CD14-positive monocyte (primary cell): ENCODE measurements around the gene ANKRD50. TPM values are rescaled to one million over a fixed set of nuclear protein-coding genes. Genes with fewer than 3 reads are reported as not detected.
A peak's percentile ranks its signal among the peaks of the same experiment; 100 is the strongest.

Experiments used
- DNase-seq, 3 donors: peaks; one replicate each; pipeline ENCODE4 v3.0.0-alpha.2; 2011 to 2022
- H2AFZ ChIP-seq: 2 replicates; pipeline ENCODE4 v1.6.0; 2012; ENCODE audit warnings: mild to moderate bottlenecking, low read depth, low read length, inconsistent platforms; ENCODE audit not compliant: insufficient read depth, poor library complexity, severe bottlenecking
- H3K27ac ChIP-seq, 2 donors: 1 replicate in 1 of 2; 2 replicates in 1 of 2; pipeline ENCODE4 v1.5.1; 2012 to 2013; ENCODE audit warnings: low read length in 2 of 2, control low read depth in 1 of 2, inconsistent platforms in 1 of 2, low read depth in 1 of 2, mild to moderate bottlenecking in 1 of 2
- H3K27me3 ChIP-seq, 2 donors: one replicate each; pipeline versions ENCODE4 v1.6.0 to v1.6.1; 2011 to 2013; ENCODE audit warnings: low read length in 2 of 2; ENCODE audit not compliant: control insufficient read depth in 2 of 2, insufficient read depth in 2 of 2
- H3K36me3 ChIP-seq, 2 donors: replicated peaks in 1 of 2; 1 replicate in 1 of 2; 2 replicates in 1 of 2; pipeline versions ENCODE4 v1.5.1 to v1.6.1; 2012 to 2013; ENCODE audit warnings: low read length in 2 of 2, control low read depth in 1 of 2, inconsistent platforms in 1 of 2, mild to moderate bottlenecking in 1 of 2; ENCODE audit not compliant: insufficient read depth in 2 of 2, control insufficient read depth in 1 of 2
- H3K4me1 ChIP-seq, 2 donors: 1 replicate in 1 of 2; 2 replicates in 1 of 2; pipeline versions ENCODE4 v1.5.1 to v1.6.1; 2012 to 2013; ENCODE audit warnings: low read length in 2 of 2, control low read depth in 1 of 2, inconsistent platforms in 1 of 2, mild to moderate bottlenecking in 1 of 2, moderate library complexity in 1 of 2; ENCODE audit not compliant: insufficient read depth in 2 of 2, control insufficient read depth in 1 of 2
- H3K4me2 ChIP-seq: replicated peaks from 2 replicates; pipeline ENCODE3; 2012; ENCODE audit warnings: low read length, moderate library complexity, mild to moderate bottlenecking; ENCODE audit not compliant: poor library complexity, severe bottlenecking; ENCODE audit errors: extremely low read depth
- H3K4me3 ChIP-seq, 3 experiments: fragments of 200-600 bp in 1 of 3; sonication (generic) in 1 of 3; replicated peaks in 1 of 3; 1 replicate in 2 of 3; 2 replicates in 1 of 3; pipeline ENCODE4 v1.5.1; 2011 to 2013; ENCODE audit warnings: low read length in 3 of 3, mild to moderate bottlenecking in 3 of 3, control low read depth in 2 of 3, low read depth in 2 of 3, inconsistent platforms in 1 of 3, moderate library complexity in 1 of 3
- H3K79me2 ChIP-seq: 2 replicates; pipeline ENCODE4 v1.6.0; 2012; ENCODE audit warnings: mild to moderate bottlenecking, control low read depth, inconsistent platforms, low read length, moderate library complexity; ENCODE audit not compliant: insufficient read depth
- H3K9ac ChIP-seq: 2 replicates; pipeline ENCODE4 v1.6.0; 2017; ENCODE audit warnings: low read length, mild to moderate bottlenecking; ENCODE audit not compliant: insufficient read depth, poor library complexity, severe bottlenecking
- H3K9me3 ChIP-seq, 2 donors: replicated peaks in 1 of 2; 1 replicate in 1 of 2; 2 replicates in 1 of 2; pipeline versions ENCODE4 v1.5.1 to v1.6.1; 2012 to 2013; ENCODE audit warnings: low read length in 2 of 2, control low read depth in 1 of 2; ENCODE audit not compliant: control insufficient read depth in 1 of 2, insufficient read depth in 1 of 2
- H4K20me1 ChIP-seq: 2 replicates; pipeline ENCODE4 v1.6.0; 2012; ENCODE audit warnings: mild to moderate bottlenecking, low read length, control low read depth, moderate library complexity; ENCODE audit not compliant: insufficient read depth
- H3K27ac Mint-ChIP-seq, 7 donors: one replicate each; pipeline ENCODE4 v1.8.0; 2020; ENCODE audit warnings: mild to moderate bottlenecking in 7 of 7, mixed read lengths in 7 of 7, moderate library complexity in 6 of 7, inconsistent platforms in 2 of 7
- H3K27me3 Mint-ChIP-seq, 3 donors: one replicate each; pipeline ENCODE4 v1.8.0; 2021 to 2022; ENCODE audit warnings: low read depth in 3 of 3, mild to moderate bottlenecking in 3 of 3, mixed read lengths in 3 of 3, moderate library complexity in 3 of 3, inconsistent platforms in 1 of 3
- H3K36me3 Mint-ChIP-seq, 2 donors: one replicate each; pipeline ENCODE4 v1.8.0; 2020; ENCODE audit warnings: mixed read lengths in 2 of 2, inconsistent platforms in 1 of 2, mild to moderate bottlenecking in 1 of 2
- H3K4me1 Mint-ChIP-seq: one replicate; pipeline ENCODE4 v1.8.0; 2020; ENCODE audit warnings: mild to moderate bottlenecking, mixed read lengths
- H3K4me3 Mint-ChIP-seq, 2 donors: one replicate each; pipeline ENCODE4 v1.8.0; 2020; ENCODE audit warnings: mild to moderate bottlenecking in 2 of 2, mixed read lengths in 2 of 2, moderate library complexity in 1 of 2
- H3K9me3 Mint-ChIP-seq, 7 donors: one replicate each; pipeline ENCODE4 v1.8.0; 2020 to 2022; ENCODE audit warnings: mixed read lengths in 7 of 7, mild to moderate bottlenecking in 6 of 7, moderate library complexity in 6 of 7, inconsistent platforms in 2 of 7
- WGBS: methylation state at CpG from one replicate; pipeline ENCODE4 v1.1.5; 2013; ENCODE audit warnings: missing lambda C conversion rate; ENCODE audit not compliant: insufficient coverage; 5-methylcytosine and 5-hydroxymethylcytosine counted together
- intact Hi-C, 2 donors: fragments of 100-400 bp; cut with micrococcal nuclease; formaldehyde crosslinking; loops; one replicate each; pipeline versions ENCODE4 v1.15.0 to v1.15.1; 2023
- polyA plus RNA-seq, 3 donors: library from polyadenylated mRNA; depleted of rRNA in 1 of 3; unstranded in 2 of 3; stranded (reverse) in 1 of 3; fragments of 300-500 nt in 2 of 3; fragments of >200 nt in 1 of 3; fragmentation: Illumina TruSeq in 2 of 3; gene quantifications; 1 replicate in 2 of 3; 2 replicates in 1 of 3; pipeline ENCODE4 v1.2.3, GENCODE V29; 2012 to 2021
- TF ChIP-seq, protein P1 (sequence below): fragments of 200-600 bp; IDR thresholded peaks from one replicate; pipeline ENCODE4 v1.8.0; 2022; ENCODE audit warnings: antibody characterized with exemption, mild to moderate bottlenecking

The ANKRD50 gene
- polyA plus RNA-seq, 3 donors, result 2.6 to 6.4 (median 5.0) TPM

DNA sequence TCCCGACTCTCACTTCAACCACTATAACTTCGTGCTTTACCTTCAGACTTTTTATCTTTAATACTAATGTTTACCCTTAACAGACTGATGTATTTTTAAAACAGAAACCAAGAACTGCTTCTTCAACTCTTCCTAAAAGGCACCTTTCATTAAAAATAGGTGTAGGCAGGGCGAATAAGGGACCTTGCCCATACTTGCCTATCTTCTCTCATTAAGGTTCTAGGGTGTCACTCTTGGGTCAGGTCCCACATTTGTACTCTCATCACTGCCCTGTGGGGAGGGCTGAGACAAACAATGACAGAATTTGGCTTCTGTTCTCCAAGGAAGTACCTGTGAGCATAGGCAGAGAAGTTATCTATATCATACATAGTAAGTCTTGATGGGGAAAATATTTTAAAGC lies 69.7 kb downstream of the ANKRD50 start:
- Mint-ChIP-seq H3K27me3 (peaks cover 0 to 2% (median 0%) of the 10 kb centered on the region in 3 donors), H3K36me3 (no peaks in the 10 kb centered on the region), H3K4me3 (no peak overlapping the region), H3K27ac (peak overlapping the region in 1 of 7 donors; percentile 7), H3K9me3 (peaks cover 0 to 4% (median 0%) of the 10 kb centered on the region in 7 donors), H3K4me1 (peaks cover 9% of the 10 kb centered on the region)
- intact Hi-C loops, result no loop called here
- no peak overlapping the region for H2AFZ ChIP-seq
- no peaks in the 10 kb centered on the region for H3K79me2 ChIP-seq
- 100% methylated on average over 2 of the region's 3 CpGs for WGBS
- H3K9ac ChIP-seq, result no peak overlapping the region
- DNase-seq, result no peak
- no peak overlapping the region for H3K4me2 ChIP-seq
- no peaks in the 10 kb centered on the region for H3K9me3 ChIP-seq
- no peaks in the 10 kb centered on the region for H3K36me3 ChIP-seq
- no peak overlapping the region for H3K27ac ChIP-seq
- no peaks in the 10 kb centered on the region for H4K20me1 ChIP-seq
- H3K27me3 ChIP-seq, result no peaks in the 10 kb centered on the region
- peaks cover 8 to 13% of the 10 kb centered on the region in 2 donors for H3K4me1 ChIP-seq
- TF ChIP-seq, protein P1, sequence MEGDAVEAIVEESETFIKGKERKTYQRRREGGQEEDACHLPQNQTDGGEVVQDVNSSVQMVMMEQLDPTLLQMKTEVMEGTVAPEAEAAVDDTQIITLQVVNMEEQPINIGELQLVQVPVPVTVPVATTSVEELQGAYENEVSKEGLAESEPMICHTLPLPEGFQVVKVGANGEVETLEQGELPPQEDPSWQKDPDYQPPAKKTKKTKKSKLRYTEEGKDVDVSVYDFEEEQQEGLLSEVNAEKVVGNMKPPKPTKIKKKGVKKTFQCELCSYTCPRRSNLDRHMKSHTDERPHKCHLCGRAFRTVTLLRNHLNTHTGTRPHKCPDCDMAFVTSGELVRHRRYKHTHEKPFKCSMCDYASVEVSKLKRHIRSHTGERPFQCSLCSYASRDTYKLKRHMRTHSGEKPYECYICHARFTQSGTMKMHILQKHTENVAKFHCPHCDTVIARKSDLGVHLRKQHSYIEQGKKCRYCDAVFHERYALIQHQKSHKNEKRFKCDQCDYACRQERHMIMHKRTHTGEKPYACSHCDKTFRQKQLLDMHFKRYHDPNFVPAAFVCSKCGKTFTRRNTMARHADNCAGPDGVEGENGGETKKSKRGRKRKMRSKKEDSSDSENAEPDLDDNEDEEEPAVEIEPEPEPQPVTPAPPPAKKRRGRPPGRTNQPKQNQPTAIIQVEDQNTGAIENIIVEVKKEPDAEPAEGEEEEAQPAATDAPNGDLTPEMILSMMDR, result no peak
- no peak overlapping the region for H3K4me3 ChIP-seq

DNA sequence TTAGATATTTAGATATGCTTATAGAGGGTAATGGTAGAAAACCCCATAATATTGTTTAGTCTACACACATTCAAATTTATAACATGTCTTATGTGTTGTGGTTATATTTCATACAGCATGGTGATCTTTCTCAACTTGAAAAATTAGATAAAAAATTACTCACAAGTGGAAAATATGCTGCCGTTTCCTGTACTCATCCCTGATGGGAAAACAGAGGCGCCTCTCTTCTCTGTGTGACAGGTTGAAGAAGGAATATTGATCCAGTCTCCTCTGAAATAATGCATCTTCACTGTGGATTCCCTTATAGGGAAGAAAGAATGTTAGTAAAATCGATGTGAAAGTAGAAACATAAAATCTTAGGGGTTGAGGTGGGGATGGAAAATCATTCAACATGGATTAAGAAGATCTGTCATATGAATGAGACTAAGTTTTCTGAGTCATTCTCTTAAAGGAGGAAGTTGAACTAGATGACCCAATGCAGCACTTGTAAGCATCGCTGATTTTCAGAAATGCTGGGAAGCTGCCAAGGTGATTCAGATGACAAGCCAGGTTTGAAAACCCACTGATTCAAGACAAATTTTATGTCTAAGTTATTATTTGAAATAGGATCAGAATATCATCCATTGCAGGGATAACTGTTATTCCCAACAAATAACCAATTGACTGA lies 70.7 kb downstream of the ANKRD50 start:
- peaks cover 0 to 4% (median 0%) of the 10 kb centered on the region in 7 donors for H3K9me3 Mint-ChIP-seq
- intact Hi-C loops, result no loop called here
- 71% methylated on average over 1 of the region's 4 CpGs for WGBS

More for the DNA sequence above, 70.7 kb downstream of the ANKRD50 start:
- H2AFZ ChIP-seq, result no peak overlapping the region
- H3K9me3 ChIP-seq, result no peaks in the 10 kb centered on the region
- Mint-ChIP-seq H3K27me3 (peaks cover 0 to 2% (median 0%) of the 10 kb centered on the region in 3 donors), H3K4me3 (no peak overlapping the region), H3K36me3 (no peaks in the 10 kb centered on the region), H3K4me1 (peaks cover 9% of the 10 kb centered on the region), H3K27ac (peak overlapping the region in 6 of 7 donors; percentile 12 to 45 (median 24))
- no peaks in the 10 kb centered on the region for H3K79me2 ChIP-seq
- H3K27me3 ChIP-seq, result no peaks in the 10 kb centered on the region
- TF ChIP-seq, protein P1, result no peak
- peaks cover 8 to 13% of the 10 kb centered on the region in 2 donors for H3K4me1 ChIP-seq
- H3K27ac ChIP-seq, result peak overlapping the region in 1 of 2 donors; percentile 15
- no peak overlapping the region for H3K4me2 ChIP-seq
- no peak overlapping the region for H3K9ac ChIP-seq
- no peaks in the 10 kb centered on the region for H4K20me1 ChIP-seq
- DNase-seq, result peak; percentile 76 to 87 (median 79)
- no peak overlapping the region for H3K4me3 ChIP-seq
- H3K36me3 ChIP-seq, result no peaks in the 10 kb centered on the region
